GM18951 (cell line): ENCODE results near the gene DENND6A.
"Not testable (repeated sequence)": the region's sequence is repeated elsewhere in the genome, so short reads cannot be mapped to it uniquely, and the experiment has no call there.

Source experiments
- POLR2A ChIP-seq: IDR thresholded peaks from 4 replicates; pipeline ENCODE4 v1.6.1; 2011; ENCODE audit warnings: mild to moderate bottlenecking; ENCODE audit not compliant: insufficient read length, insufficient read depth; ENCODE audit errors: extremely low read depth
- in situ Hi-C: fragments of 300-500 bp; cut with MboI; formaldehyde crosslinking; loops from one replicate; pipeline ENCODE4 v1.12.0; 2022; ENCODE audit warnings: low sequenced_read_pairs, mixed read lengths, inconsistent platforms; ENCODE audit not compliant: unreplicated experiment

DENND6A gene

GRCh38 chr3:57717205-57717868, 24.5 kb upstream of the DENND6A start:
- no peak for TF ChIP-seq POLR2A
- in situ Hi-C loops: no loop called here

GRCh38 chr3:57715686-57716085, 22.8 kb upstream of the DENND6A start:
- in situ Hi-C loops: no loop called here

DNA sequence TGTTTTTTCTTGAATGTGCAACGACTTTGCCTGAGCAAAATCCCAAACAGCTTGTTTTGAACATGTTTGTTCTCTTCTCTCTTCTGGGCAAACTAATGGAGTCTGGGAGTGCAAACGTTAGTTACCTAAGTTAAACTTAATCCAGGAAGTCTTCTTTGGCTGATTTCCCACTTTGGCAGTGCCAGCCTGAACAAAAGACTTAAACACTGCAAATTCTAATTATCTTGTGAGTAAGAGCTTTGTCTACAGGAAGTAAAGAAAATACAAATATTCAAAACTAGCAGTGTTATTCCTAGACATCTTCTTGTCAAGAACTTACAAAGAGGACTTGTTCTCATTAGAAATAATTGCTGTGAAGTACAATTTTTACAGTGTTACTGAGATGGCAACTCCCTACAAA, 16.7 kb upstream of the DENND6A start:
- in situ Hi-C loops: no loop called here
- no peak for TF ChIP-seq POLR2A

More at GRCh38 chr3:57715686-57716085, 22.8 kb upstream of the DENND6A start:
- no peak for TF ChIP-seq POLR2A

GRCh38 chr3:57709031-57709430, 16.2 kb upstream of the DENND6A start:
- TF ChIP-seq POLR2A: no peak

DNA sequence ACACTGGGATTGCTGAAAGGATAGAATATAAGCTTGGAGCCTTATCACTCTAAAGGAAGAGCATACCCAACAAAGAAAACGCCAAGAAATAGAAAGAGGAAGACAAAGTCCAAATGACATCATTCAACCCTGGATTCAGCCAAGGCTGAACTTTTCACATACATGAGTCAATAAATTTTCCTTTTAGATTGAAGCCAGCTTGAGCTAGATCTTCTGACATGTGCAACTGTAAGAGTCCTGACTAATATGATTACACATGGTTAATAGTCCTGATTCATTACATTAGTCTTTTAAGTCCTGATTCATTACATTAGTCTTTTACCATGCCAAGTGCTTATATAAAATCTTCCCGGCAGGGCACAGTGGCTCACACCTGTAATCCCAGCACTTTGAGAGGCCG, 13.6 kb upstream of the DENND6A start:
- in situ Hi-C loops: no loop called here
- no peak for TF ChIP-seq POLR2A

More at GRCh38 chr3:57709031-57709430, 16.2 kb upstream of the DENND6A start:
- in situ Hi-C loops: no loop called here

GRCh38 chr3:57705351-57705750, 12.5 kb upstream of the DENND6A start:
- in situ Hi-C loops: not testable (repeated sequence)

- in situ Hi-C loops: no loop called here
- TF ChIP-seq POLR2A: no peak
These were observed 8.9 kb upstream of the DENND6A start for GRCh38 chr3:57701781-57702180.

DNA sequence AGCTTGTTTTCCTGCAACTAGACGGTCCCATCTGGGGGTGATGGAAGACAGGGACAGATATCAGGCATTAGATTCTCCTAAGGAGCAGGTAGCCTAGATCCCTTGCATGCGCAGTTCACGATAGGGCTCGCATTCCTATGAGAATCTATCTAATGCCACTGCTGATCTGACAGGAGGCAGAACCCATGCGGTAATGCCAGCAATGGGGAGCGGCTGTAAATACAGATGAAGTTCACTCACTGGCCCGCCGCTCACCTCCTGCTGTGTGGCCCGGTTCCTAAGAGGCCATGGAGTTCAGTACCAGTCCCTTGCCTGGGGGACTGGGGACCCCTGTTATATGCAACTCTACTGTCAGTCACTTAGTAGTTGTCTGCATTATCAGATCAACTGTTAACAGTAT, 7.9 kb upstream of the DENND6A start:
- TF ChIP-seq POLR2A: no peak
- in situ Hi-C loops: no loop called here

GRCh38 chr3:57699591-57699990, 6.7 kb upstream of the DENND6A start:
- in situ Hi-C loops: no loop called here

GRCh38 chr3:57696801-57697321, 4.0 kb upstream of the DENND6A start:
- TF ChIP-seq POLR2A: no peak
- in situ Hi-C loops: no loop called here

More at GRCh38 chr3:57699591-57699990, 6.7 kb upstream of the DENND6A start:
- no peak for TF ChIP-seq POLR2A

GRCh38 chr3:57694146-57694545, 1.3 kb upstream of the DENND6A start:
- no peak for TF ChIP-seq POLR2A
- in situ Hi-C loops: no loop called here

DNA sequence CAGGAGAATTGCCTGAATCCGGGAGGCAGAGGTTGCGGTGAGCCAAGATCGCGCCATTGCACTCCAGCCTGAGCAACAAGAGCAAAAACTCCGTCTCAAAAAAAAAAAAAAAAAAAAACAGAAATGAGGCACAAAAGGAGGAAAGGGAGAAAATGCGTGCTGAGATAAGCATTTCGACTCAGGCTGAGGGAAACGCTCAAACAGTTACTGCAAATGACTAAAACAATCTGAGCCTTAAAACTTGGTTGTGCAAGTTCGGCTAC, 813 bp downstream of the DENND6A start:
- in situ Hi-C loops: not testable (repeated sequence)

GRCh38 chr3:57691411-57692132, 1.3 kb downstream of the DENND6A start:
- TF ChIP-seq POLR2A: no peak
- in situ Hi-C loops: no loop called here

DNA sequence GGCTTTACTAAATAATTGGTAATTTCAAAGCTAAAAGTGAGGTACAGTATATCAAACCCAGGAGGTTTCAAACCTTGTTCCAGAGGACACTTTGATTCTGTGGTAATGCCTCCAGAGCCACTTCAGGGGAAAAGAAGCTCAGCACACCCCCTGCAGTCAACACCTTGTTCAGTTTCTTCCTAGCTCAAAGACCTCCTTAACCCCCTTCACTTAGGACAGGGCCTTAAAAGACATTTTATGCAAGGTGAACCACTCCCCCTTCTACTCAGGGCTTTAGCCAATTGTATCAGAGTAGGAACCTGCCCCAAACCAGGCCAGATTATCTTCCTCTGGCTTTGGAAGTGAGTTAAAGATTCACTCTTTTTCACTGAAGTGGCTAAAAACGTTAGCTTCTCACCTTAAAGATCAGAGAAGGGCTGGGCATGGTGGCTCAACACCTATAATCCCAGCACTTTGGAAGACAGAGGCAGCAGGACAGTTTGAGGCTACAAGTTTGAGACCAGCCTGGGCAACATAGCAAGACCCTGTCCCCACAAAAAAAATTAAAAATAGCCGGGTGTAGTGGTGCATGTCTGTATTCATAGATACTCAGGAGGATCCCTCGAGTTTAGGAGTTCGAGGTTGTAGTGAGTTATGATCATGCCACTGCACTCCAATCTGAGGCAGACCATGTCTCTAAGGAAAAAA, 3.4 kb downstream of the DENND6A start:
- in situ Hi-C loops: no loop called here
- no peak for TF ChIP-seq POLR2A
